HG03045 (cell line): ENCODE results near the gene FAM89B.

Experiments
- ATAC-seq: cut with Tn5 transposase; IDR thresholded peaks from one replicate; pipeline ENCODE4 v1.9.1; 2021; ENCODE audit warnings: mild to moderate bottlenecking, moderate library complexity; ENCODE audit not compliant: unreplicated experiment

The FAM89B gene

DNA sequence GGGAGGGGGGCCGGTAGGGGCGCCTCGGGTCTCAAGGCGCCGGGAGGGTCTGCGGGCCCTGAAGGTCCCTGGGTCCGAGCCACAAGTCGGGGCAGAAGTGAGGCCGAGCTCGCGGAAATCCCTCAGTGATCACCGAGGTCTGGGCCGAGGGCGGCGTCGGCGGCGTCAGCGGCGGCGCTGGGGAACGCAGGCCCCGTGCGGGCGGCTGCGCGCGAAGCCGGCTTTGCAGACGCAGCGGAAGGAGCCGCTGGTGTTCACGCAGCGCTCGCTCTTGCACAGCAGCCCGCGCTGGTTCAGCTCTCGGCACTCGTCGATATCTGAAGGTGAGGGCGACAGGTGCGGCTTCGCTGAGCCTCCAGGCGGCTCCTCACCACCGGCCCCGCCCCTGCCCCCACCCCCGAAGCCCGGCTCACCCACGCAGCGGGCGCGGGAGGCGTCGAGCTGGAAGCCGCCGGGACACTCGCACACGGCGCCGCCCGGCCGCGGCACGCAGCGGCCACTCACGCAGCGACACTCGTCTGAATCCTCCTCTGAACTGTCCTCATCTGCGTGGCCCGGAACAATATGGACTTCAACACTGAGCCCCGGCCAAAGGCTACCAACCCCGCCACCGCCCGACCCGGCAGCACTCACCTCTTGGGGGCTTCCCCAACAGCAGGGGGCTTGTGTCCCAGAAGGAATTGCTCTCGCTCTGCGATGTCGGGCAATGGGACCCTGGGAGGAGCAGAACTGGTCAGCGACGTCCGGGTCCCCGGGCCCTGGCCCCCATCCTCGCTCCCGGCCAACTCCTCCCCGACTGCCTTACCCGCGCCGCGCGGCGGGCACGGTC, 33.2 kb upstream of the FAM89B start:
- no peak for ATAC-seq

DNA sequence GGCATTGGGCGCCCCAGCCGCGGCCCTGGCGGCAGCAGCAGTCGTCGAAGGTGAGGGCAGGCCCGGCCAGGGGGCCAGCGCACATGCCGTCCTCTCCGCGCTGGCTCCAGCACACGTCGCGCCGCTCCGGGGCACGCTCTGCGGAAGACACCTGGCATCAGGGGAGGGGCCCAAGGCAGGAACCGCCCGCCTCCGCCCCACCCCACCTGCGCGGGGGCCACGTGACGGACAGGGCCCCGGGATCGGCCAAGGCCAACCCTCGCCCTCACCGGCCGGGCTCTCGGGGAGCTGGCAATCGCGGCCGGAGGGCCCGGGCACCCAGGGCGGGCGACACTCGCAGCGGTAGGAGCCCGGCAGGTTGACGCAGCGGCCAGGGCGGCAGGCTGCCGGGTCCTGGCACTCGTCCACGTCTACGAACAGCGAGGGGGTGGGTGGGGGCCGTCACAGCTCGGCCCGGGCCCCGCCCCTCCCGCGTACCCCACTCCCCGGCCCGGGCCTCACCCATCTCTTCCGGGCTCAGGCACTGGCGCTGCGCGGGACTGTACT, 32.5 kb upstream of the FAM89B start:
- ATAC-seq, result peak; percentile 46

DNA sequence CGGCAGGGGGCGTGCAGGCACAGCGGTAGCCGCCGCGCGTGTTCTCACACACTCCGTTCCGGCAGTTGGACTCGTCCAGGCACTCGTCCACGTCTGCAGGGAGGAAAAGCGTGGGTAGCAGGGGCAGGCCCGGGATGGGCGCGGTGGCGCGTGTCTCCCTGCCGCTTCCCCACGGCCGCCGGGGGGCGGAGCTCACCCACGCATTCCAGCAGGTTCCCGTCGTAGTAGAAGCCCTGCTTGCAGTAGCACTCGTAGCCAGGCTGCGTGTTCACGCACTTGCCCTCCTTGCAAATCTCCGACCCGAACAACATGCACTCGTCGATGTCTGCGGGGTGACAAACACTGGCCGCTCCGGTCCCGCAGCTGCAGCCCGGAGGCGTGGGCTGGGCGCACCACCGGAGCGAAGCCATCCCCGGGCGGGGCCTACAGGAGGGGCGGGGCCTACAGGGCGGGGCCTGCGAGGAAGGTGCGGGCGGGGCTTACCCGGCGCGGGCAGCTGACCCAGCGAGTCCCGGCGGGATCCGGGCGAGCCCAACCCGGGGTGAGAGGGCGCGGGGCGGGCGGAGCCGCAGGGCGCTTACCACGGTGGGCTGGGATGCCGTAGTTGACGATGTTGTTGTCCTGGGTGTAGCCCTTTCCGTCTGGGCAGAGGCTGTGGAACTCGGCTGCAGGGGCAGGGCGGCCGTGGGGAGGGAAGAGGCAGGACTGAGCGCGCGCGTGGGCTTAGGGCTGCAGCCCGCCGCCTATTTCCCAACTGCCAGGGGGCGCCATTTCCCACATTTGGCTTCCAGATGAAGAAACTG, 31.8 kb upstream of the FAM89B start:
- ATAC-seq, result peak; percentile 56

DNA sequence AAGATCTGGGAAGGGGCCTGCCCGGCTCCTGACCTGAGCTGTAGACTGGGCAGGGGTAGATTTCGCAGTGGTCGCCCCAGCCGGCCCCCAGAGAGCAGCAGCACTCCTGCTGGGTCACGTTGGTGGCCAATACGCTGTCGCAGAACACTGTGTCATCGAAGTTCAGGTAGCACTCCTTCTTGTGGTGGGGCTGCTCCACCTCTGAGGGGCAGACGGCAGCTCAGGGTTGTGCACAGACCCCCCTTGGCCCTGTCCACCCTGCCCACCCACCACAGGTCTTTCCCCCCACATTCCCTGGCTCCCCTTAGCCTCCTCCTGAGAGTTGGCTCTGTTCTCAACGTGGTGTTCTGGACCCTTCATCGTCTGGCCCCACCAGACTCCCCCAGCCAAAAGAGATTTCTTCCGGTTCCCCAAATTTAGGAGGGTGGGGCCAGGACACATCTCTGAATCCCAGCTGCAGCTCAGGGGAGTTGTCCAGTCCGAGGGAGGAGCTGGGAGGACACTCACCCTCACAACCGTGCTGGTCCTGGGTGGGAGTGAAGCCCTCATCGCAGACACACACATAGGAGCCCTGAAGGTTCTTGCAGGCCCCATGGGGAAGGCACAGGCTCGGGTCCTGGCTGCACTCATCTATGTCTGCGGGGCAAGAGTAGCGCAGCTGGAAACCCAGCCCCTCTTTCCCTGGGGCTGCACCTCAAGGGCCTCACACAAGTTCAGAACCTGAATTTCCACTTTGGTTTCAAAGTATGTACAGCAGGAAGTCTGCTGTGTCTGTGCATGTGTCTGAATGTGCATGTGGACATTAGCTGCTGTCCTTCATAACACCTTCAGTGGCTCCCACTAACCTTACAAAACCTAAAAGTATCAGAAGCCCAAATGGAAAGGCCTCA, 31.0 kb upstream of the FAM89B start:
- no peak for ATAC-seq

DNA sequence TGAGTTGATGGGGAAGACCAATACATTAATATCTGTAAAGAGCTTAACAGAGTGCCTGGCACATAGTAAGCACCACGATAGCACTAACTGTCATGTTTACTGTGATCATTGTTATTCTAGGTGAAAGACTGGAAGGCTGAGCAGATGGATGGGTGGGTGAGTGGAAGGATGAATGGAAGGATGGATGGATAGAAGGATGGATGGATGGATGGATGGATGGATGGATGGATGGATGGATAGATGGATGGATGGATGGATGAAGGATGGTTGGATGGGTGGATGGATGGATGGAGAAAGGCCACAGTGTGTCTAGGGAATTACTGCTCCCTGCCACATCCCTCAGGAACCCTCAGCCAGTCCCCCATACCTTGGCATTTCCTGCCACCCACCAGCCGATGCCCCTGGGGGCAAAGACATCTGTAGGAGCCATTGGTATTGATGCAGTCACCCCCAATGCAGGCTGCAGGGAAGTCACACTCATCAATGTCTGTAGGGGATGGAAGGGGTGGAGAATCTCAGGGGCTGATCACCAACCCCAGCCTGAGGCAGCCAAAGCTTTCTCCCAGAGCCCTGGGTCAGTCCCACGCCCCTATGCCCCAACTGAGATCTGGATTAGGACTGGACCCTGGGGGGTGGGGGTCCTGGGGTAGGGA, 29.5 kb upstream of the FAM89B start:
- no peak for ATAC-seq

DNA sequence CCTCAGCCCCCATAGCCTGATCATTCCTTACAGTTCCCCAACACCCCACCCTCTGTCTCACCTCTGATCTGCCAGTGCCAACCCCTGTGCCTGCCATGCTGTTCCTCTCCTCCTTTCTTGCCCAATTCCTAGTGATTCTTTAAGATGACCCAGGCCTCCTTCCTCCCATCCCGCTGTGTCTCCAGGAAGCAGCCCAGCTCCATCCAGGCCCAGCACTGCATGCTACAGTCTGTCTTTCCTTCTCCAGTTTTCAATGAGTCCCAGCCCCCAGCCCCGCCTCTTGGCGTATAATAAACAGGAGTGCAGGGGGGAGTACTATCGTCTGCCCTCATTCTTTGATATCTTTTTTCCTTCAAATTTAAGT, 26.5 kb upstream of the FAM89B start:
- ATAC-seq, result no peak

DNA sequence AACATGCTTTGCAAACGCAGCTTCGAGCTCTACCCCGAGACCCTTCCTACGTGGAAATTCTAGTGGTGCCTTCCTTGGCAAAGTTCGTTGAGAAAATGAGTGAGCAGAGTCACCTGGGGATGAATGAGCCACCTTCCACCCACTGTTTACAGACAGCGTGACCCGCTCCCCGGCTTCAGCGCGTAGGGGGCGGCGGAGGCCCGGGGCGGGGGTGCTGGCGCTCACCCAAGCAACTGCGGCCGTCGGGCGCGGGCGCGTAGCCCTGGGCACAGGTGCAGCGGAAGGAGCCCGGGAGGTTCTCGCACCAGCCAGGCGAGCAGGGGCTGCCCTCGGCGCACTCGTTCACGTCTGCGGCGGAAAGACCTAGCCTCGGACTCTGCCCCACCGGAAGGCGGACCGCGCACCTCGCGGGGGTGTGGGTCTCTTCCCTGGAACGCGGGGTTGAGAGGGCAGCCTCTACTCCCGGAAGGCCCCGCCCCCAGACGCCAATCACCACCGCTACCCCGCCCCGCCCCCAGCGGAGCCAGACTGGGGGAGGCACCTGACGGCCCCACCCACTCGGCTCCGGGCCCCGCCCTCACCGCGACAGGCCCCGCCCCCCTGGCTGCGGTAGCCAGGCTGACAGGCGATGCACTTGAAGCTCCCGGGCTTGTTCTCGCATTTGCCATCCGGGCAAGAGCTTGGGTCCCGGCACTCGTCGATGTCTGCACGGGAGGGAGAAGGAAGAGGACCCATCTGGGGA, 25.9 kb upstream of the FAM89B start:
- ATAC-seq, result peak; percentile 64

DNA sequence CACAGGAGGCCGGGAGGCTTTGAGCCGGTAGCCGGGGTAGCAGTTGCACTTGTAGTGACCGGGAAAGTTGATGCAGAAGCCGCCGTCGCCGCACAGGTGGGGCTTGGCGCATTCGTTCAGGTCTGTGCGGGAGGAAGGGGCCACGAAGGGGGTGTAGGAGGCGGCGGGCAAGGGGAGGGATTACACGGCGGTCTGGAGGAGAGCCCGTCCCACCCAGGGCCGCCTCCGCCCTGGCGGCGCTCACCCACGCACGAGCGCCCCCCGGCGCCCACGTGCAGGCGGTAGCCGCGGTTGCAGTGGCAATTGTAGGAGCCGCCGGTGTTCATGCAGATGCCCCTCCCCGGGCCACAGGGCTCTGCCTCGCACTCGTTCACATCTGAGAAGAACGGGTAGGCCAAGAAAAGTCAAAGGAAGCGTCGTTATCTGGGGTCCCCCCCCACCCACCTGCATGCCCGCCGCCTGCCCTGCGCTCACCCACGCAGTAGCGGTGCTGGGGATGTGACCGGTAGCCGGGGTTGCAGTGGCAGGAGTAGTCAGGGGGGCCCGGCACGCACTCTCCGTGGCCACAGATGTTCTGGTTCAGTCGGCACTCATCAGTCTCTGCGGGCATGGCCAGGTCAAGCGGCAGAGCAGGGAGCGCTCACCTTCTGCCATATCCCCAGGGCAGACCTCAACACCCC, 24.8 kb upstream of the FAM89B start:
- no peak for ATAC-seq

DNA sequence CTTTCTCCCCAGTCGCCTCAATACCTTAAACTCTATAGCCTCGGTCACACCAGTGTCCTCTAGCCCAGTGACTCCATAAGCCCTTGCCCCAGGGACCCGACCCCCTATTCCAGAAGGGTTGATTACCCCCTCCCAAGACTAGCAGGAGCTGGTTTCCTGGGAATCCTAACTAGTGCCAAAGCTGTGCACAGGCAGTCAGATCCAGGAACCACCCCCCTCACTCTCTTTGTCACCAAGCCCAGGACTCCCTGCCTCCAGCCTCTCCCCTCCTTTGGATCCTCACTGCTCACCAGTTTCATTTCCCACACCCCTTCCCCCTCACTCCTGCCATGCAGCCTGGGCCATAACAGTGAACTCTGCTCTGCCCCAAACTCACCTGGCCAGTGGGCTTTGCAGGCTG, 23.9 kb upstream of the FAM89B start:
- no peak for ATAC-seq

DNA sequence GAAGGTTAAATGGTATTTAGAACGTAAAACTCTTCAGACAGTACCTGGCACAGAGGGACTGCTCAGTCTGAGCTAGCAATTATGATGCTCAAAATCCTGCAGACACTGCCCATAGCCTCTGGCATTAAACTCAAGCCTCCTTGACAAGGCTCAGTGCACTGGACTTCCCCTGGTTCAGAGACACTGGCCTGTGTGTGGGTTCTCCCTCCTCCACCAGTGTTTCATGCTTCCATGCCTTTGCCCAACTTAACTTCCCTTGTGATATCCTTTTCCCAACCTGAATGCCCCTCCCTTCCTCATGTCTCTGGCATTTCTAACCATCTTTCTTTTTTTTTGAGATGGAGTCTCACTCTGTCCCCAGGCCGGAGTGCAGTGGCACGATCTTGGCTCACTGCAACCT, 23.2 kb upstream of the FAM89B start:
- no peak for ATAC-seq

DNA sequence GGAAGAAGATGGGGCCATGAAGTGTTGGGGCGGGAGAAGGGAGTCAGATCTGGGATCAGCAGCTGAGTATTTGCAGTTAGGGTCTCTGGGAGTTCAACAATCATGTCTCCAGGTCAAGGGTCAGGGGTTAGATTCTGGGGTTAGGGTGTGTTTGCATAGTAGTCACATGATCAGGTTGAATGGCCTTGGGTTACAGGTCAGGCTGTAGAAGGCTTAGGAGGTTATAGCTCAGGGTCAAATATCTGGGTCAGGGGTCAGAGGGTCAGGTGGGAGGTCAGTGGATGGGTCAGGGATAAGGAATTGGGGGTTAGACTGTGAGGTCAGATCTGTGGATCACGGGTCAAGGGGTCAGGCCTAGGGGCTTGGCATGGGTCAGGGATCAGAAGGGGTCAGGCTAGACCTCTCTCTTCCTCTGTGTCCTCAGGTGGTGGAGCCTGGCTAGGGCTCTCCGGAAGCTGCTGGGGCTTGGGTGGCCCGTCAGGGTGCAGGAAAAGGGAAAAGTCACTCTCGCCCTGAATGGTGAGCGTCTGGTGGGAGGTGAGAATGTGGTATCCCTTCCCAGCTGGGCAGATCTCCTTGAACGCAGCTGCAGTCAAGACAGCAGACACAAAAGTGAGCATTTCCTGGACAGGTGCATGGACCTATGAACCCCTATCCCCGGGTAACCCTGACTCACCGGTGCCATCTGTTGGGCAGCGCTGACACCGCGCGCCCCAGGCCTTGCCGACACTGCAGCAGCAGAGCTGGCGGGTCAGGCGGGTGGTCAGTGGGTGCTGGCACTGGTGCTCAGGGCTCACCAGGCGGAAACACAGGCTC, 20.6 kb upstream of the FAM89B start:
- peak; percentile 41 for ATAC-seq

DNA sequence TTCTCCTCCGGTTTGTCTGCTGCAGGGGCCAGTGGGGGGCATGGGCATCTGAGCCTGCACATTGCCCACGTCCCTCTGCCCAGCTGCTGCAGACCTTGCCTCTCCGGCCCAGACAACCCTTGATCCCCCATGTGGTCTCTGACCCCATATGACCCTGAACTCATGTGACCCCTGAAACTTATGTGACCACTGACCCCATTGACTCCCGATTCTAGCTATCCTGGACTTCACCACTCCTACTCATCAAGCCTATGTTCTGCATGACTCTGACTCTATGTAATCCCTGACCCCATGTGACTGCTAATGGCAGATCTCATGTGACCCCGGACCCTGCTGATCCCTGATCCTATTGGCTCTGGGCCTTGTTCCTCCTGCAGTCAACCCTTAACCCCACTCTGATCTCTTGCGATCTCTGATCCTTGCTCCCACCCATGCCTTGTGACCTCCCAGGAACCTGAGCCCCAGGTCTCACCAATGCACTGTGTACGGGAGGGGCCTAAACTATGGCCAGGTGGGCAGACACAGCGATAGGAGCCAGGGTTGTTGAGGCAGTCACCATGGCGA, 19.9 kb upstream of the FAM89B start:
- ATAC-seq, result no peak

DNA sequence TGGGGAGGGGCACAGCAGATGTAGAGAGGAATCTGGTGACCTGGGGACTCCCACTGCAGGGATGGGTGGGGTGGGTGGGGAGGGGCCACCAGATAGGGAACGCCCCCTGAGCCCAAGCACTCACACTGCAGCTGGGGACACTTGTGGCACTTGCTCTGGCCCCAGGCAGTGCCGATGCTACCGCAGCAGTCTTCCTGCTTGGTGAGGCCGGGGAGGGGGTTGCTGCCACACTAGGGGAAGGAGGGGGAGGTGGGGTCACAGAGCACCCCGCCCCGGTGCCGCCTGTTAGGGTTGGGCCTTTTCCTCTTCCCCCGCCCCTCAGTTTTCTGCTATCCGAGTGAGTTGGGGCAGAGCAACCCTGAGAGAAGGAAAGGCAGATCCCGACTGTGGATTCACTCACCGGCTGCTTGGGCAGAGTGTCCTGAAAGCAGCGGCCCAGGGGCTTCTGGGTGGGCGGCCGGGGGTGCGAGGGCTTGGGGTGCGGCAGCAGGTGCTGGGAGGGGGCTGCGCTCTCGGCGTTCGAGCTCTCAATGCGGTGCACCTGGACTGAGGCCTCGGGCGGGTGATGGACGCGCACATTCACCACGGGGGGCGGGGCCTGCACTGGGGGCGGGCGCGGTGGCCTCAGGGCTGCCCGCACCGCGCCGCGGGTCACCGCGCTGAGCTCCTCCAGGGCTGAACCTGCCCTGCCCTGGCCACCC, 18.9 kb upstream of the FAM89B start:
- no peak for ATAC-seq

DNA sequence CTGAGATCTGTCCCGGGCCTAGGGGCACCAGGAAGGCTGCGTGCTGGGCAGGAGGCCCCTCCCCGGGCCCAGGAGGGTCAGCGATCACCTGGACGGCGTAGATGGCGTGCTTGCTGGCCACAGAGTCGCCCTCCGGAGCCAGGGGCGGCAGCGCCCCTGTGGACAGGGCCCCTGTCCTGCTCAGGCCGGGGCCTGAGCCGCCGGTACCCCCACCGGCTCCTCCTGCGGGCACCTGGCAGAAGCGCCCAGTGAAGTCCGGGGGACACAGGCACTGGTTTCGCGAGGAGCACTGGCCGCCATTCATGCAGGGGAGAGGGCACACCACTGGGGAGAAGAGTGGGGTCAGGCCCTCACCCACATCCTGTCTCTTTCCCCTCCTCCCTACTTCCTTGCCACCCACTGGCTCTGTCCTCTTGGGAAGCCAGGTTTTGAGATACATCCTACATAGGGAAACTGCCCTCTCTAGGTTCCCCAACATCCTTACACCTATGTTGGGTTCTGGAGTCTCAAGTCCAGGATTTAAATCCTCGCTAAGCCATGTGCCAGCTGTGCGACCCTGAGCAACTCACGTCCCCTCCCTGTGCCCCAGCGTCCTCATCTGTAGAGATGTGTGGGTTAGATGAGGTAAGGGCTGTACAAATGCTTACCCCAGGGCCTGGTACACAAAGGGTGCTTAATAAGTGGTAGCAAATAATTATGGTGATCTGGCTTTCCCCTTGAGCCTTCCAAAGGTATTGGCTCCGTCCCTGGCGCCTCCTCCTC, 18.1 kb upstream of the FAM89B start:
- no peak for ATAC-seq

DNA sequence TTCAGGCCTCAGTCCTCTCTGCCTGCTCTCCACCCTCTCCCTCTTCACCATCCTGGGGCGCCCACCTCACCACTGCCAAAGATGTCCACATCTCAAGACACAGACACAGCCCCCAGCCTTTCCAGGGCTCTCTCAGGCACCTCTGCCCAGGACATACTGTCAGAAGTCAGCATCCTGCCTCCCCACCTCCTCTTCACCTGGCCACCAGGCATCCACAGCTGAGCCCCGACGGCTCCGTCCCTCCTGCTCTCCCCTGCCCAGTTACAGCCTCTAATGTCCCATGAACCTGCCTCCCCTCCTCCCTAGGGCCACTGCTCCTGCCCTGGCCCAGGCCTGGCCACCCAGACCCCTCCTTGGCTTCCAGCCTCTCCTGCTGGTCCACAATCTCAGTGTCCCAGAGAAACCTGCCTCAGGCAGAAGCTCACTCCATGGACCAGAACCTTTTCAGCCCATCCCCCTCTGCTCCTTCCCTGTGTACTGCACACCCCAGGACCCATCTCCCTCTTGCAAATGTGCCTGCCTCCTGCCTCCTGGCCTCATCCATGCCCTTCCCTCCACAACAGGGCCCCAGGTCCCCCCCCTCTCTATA, 17.4 kb upstream of the FAM89B start:
- ATAC-seq, result no peak

DNA sequence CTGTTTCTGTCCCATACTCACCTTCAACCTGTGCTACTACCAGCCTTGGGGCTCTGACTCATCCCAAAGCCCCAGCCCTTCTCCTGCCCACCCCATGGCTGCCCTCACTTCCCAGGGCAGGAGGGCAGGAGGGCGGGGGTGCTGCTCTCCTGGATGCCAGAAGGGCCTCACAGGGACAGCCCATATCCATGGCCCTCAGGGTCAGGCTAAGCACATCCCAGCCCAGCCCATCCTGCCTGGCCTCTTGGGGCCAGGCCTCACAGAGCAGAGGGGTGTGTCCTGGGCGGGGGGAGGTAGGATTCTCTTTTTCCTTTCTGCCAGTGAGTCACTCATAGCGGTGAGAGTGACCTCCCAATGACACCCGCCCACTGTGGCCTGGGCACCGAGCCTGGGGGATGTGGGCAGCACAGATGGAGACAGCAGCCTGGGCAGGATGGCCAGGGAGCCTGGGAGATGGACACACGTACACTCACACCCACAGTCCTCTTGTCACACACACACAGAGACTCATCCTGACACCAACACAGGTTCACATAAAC, 16.6 kb upstream of the FAM89B start:
- ATAC-seq, result no peak
